Measurements from ENCODE around the gene PER1. TPM values are rescaled to one million over a fixed set of nuclear protein-coding genes. Genes with fewer than 3 reads are reported as not detected.

PER1 gene
- total and polyA plus RNA-seq, 2 of the 13 experiments (the other 11 are each of a cell fraction or from before 2014, with no cell fraction given), result 2.6 to 3.6 TPM

DNA sequence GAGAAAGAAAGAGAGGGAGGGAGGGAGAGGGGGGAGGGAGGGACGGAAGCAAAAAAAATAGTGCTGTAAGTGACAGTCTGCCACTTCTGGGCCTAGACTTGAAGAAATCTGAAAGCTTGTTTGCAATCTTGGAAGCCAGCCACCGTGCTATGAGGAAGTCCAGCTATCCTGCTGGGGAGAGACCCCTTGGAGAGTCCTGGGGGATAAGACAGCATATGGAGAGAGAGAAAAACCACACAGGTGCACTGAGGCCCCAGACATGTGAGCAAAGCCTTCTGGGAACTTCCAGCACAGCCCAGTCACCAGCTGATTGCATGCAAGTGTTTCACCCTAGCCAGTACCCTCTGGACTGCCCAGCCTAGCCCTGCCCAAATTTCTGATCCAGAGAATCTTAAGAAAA is 52.1 kb downstream of the PER1 start (continued):
- TF ChIP-seq BORCS8-MEF2B (CRISPR knock-in tag; IDR thresholded peaks at IDR 0.05), result no peak
- TF ChIP-seq ZNF235 (CRISPR knock-in tag; IDR thresholded peaks at IDR 0.05; ENCODE audit: borderline replicate concordance), result no peak
- TF ChIP-seq KDM5B (CRISPR knock-in tag; IDR thresholded peaks at IDR 0.05; ENCODE audit: borderline replicate concordance), result no peak
- TF ChIP-seq, protein P1, sequence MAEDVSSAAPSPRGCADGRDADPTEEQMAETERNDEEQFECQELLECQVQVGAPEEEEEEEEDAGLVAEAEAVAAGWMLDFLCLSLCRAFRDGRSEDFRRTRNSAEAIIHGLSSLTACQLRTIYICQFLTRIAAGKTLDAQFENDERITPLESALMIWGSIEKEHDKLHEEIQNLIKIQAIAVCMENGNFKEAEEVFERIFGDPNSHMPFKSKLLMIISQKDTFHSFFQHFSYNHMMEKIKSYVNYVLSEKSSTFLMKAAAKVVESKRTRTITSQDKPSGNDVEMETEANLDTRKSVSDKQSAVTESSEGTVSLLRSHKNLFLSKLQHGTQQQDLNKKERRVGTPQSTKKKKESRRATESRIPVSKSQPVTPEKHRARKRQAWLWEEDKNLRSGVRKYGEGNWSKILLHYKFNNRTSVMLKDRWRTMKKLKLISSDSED (CRISPR knock-in tag; IDR thresholded peaks at IDR 0.05), result no peak
- no peak for TF ChIP-seq SIN3B (IDR thresholded peaks at IDR 0.05; ENCODE audit: low read length)

DNA sequence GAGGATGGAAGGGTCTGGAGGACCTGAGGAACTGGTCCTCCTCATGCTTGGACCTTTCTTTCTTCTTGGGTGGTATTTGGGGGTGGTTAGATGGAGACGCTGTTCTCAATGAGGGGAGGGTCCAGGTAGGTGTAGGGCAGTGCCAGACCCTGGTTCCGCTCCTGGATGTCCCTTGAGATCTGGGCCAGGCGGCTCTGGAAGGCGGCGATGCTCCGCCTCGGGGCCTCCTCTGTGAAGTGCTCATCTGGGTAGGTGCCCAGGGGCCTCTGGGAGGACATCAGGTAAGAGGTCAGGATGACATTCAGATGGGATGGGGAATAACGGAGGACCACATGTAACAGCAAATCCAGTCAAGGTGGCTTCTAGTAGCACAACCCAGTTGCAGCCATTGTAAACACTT is 55.7 kb downstream of the PER1 start:
- H4K20me1 ChIP-seq (ENCODE audit: insufficient read depth, low read length), result no peaks in the 10 kb centered on the region
- WGBS (ENCODE audit: low lambda C conversion rate), result 78% methylated on average over 8 of the region's 8 CpGs
- POLR2A ChIA-PET, result no interaction called here
- H3K36me3 ChIP-seq (replicated peaks in 1 of 2; ENCODE audit: control insufficient read depth in 1 of 2, insufficient read depth in 2 of 2, low read length in 2 of 2), result no peaks in the 10 kb centered on the region
- in situ Hi-C loops (cut with HindIII; ENCODE audit: extremely low pct_ligation_motif_present, low pct_unique_long_range_greater_than_20kb), result no loop called here
- CTCF ChIA-PET (ENCODE audit: low intra/inter-chr PET ratio, low total read pairs), result no interaction called here
- H3K4me2 ChIP-seq (ENCODE audit: low read depth, low read length), result no peak overlapping the region
- H3K27me3 ChIP-seq (ENCODE audit: control insufficient read depth in 1 of 2, insufficient read depth in 2 of 2, low read length in 2 of 2), result peaks cover 1 to 40% of the 10 kb centered on the region in 2 experiments; a peak in 4 of 5 replicates
- H3K9me3 ChIP-seq (ENCODE audit: low read length), result no peaks in the 10 kb centered on the region
- H3K4me3 ChIP-seq (replicated peaks in 1 of 3; ENCODE audit: insufficient read depth in 1 of 3, low read depth in 2 of 3, low read length in 3 of 3), result no peak overlapping the region
- H3K4me1 ChIP-seq (ENCODE audit: insufficient read depth, low read length), result no peaks in the 10 kb centered on the region; the same call in 1 of the 2 replicates
- FAIRE-seq, result no peak
- no peak overlapping the region for H3K27ac ChIP-seq (ENCODE audit: extremely low read length, insufficient read depth, low read length)
- no peaks in the 10 kb centered on the region for H3K79me2 ChIP-seq (ENCODE audit: insufficient read depth, low read length)
- no TSS peak for BruUV-seq (replicated peaks)
- no peak overlapping the region for H2AFZ ChIP-seq (ENCODE audit: low read length)
- TF ChIP-seq ARNT (IDR thresholded peaks at IDR 0.05), result no peak
- no peak for TF ChIP-seq SP2 (CRISPR knock-in tag; IDR thresholded peaks at IDR 0.05)
- no peak for TF ChIP-seq PTBP1 (IDR thresholded peaks at IDR 0.05; ENCODE audit: low read depth, low read length, poor library complexity, severe bottlenecking)
- no peak for TF ChIP-seq PHF5A (CRISPR knock-in tag; IDR thresholded peaks at IDR 0.05; ENCODE audit: low read depth, unreplicated experiment)
- TF ChIP-seq, protein P2, sequence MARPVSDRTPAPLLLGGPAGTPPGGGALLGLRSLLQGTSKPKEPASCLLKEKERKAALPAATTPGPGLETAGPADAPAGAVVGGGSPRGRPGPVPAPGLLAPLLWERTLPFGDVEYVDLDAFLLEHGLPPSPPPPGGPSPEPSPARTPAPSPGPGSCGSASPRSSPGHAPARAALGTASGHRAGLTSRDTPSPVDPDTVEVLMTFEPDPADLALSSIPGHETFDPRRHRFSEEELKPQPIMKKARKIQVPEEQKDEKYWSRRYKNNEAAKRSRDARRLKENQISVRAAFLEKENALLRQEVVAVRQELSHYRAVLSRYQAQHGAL (CRISPR knock-in tag; IDR thresholded peaks at IDR 0.05; ENCODE audit: not compliant biosample characterization), result no peak
- no peak for TF ChIP-seq MTF1 (CRISPR knock-in tag; IDR thresholded peaks at IDR 0.05)
- no peak for TF ChIP-seq MIXL1 (CRISPR knock-in tag; IDR thresholded peaks at IDR 0.05)
- no peak for TF ChIP-seq MYNN (CRISPR knock-in tag; IDR thresholded peaks at IDR 0.05; ENCODE audit: low read depth)
- ATAC-seq, result no peak
- no peak for DNase-seq (ENCODE audit: low spot score)
- no peak overlapping the region for H3K9ac ChIP-seq (ENCODE audit: insufficient read depth, low read depth, low read length)
- intact Hi-C loops (cut with micrococcal nuclease; ENCODE audit: unreplicated experiment), result no loop called here

All from HepG2 (cell line).